HG02870 (cell line): Measurements from ENCODE around the gene CALCOCO2.
A peak's percentile ranks its signal among the peaks of the same experiment; 100 is the strongest.
"Not testable (repeated sequence)": the region's sequence is repeated elsewhere in the genome, so short reads cannot be mapped to it uniquely, and the experiment has no call there.

Experiments
- ATAC-seq: cut with Tn5 transposase; IDR thresholded peaks from one replicate; pipeline ENCODE4 v1.9.1; 2021; ENCODE audit warnings: mild to moderate bottlenecking, moderate library complexity; ENCODE audit not compliant: unreplicated experiment

The CALCOCO2 gene

DNA sequence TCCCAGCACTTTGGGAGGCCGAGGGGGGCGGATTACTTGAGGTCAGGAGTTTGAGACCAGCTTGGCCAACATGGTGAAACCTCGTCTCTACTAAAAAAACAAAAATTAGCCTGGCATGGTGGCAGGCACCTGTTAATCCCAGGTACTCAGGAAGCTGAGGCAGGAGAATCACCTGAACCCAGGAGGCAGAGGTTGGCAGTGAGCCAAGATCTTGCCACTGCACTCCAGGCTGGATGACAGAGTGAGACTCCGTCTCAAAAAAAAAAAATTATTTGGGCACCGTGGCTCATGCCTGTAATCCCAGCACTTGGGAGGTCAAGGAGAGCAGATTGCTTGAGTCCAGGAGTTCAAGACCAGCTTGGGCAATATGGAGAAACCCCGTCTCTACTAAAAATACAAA is 9.9 kb upstream of the CALCOCO2 start:
- ATAC-seq, result not testable (repeated sequence)

DNA sequence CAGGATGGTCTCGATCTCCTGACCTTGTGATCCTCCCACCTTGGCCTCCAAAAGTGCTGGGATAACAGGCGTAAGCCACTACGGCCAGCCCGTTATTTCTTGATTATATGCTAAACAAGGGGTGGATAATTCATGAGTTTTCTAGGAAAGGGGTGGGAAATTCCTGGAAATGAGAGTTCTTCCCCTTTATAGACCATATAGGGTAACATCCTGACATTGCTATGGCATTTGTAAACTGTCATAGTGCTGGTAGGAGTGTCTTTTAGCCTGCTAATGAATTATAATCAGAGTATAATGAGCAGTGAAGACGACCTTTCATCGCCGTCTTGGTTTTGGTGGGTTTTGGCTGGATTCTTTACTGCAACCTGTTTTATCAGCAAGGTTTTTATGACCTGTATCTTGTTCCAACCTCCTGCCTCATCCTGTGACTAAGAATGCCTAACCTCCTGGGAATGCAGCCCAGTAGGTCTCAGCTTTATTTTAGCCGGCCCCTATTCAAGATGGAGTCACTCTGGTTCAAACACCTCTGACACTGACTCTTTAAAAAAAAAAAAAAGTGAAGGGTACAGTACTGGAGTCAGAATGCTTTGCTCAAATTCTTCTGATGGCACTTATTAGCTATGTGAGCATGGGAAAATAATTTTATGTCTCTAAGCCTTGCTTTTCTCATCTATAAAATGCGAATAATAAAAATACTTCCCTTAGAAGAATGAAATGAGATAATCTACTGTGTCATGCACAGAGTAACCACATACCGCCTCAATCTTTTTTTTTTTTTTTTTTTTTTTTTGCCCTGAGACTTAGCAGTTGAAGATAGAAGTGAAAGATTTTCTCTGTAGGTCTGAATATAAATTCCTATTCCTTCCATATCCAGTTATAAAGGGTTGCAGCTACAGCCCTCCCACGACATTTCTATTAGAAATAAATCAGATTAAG is 5.1 kb upstream of the CALCOCO2 start:
- no peak for ATAC-seq

DNA sequence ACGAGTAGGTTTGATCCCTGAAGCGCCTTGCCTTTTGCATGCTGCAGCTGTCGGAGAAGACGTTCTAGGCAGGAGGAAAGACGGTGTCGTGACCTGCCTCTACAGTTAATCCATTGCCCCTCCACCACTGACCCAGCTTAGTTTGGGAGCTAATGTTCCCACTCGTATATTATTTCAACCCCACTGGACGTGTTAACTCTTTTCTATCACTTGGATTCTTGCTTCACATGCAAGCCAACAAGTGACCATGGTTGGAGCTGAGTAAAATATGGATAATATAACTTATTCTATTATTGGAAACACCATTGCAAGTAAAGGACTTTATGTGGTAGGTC is 681 bp downstream of the CALCOCO2 start:
- ATAC-seq, result no peak

DNA sequence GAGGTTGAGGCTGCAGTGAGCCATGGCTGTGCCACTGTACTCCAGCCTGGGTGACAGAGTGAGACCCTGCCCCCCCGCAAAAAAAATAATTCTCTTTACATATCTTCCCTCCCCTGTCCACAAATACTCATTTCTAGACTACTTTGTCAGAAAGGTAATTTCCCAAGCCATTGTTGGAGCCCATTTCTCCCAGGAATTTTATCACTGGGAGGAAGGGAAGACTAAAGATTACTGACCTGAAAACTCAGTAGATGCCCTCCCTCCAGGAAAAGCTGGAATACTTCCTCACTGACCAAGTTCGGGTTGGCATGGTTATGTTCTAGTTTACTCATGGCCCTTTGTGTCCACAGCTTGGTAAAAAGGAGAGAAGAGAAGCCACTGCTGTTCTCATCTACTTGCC is 4.1 kb downstream of the CALCOCO2 start:
- no peak for ATAC-seq

DNA sequence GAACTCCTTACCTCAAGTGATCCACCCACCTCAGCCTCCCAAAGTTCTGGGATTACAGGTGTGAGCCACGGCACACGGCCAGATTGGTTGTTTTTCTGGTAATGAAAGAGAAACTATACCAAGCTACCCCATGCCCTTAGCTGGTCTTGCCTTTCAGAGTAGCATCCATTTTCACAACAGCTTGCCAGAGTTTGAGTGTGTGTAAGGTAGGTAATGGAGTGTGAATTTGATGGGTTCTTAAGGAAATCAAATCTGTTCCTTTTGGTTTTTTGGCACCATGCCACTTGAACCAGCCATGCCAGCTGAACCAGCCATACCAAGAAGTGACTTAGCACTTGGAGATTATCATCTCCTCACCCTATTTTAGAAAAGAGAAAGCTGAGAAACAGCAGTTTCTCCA is 5.1 kb downstream of the CALCOCO2 start:
- ATAC-seq, result no peak

DNA sequence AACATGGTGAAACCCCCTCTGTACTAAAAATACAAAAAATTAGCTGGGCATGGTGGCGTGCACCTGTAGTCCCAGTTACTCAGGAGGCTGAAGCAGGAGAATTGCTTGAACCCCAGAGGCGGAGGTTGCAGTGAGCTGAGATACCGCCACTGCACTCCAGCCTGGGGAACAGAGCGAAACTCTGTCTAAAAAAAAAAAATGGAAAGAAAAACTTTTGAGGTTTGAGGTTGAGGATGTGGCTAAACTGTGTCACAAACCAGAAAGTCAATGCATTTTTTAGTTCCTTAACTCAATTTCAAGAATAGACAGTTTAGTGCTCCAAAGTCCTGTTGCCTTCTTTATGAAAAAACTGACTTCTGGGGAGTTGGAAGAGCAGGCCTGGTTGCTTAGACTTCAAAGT is 6.6 kb downstream of the CALCOCO2 start:
- not testable (repeated sequence) for ATAC-seq

DNA sequence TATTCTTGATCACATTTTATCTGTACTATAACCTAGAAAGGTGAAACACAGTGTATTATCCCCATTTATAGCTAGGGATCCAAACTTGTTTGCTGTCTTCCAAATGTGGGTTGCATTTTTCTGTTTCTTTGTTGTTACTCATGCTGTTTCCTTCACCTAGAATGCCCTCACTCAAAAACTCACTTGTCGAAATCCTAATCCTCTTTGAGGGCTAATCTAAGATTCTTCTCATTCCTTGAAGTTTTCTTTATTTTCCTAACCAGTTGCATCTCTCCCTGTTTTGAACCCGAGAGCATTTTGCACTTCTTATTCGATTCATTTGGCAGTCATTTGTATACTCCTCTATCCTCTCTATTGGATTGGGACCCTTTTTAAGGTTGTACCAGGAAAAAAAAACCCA is 9.6 kb downstream of the CALCOCO2 start:
- ATAC-seq, result no peak

DNA sequence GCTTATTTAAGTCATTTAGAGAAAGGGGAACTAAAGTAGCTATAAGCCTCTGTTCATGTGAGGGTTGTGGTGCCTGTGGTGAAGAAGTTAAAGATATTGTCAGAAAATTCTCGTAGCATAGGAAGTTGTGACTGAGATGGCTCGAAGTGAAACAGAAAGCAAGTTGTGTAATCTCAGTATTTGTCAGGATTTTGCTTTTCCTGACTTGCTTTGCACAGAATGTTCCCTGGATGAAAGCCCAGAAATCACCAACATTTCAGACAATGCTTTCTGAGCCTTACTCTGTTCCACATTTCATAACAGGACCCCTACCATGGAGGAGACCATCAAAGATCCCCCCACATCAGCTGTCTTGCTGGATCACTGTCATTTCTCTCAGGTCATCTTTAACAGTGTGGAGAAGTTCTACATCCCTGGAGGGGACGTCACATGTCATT is 10.6 kb downstream of the CALCOCO2 start:
- peak; percentile 77 for ATAC-seq

DNA sequence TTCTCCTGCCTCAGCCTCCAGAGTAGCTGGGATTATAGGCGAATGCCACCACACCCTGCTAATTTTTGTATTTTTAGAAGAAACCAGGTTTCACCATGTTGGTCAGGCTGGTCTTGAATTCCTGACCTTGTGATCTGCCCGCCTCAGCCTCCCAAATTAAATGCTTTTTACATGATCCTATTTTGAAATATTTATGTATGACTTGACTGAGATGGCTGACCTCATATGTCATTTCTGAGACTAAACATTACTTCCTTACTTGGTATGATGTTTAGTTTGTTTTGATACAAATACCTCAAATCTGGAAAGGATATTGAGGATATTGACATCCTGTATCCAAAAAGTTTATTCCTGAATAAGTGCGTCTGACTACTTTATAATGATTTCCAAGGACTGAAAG is 11.9 kb downstream of the CALCOCO2 start:
- no peak for ATAC-seq

DNA sequence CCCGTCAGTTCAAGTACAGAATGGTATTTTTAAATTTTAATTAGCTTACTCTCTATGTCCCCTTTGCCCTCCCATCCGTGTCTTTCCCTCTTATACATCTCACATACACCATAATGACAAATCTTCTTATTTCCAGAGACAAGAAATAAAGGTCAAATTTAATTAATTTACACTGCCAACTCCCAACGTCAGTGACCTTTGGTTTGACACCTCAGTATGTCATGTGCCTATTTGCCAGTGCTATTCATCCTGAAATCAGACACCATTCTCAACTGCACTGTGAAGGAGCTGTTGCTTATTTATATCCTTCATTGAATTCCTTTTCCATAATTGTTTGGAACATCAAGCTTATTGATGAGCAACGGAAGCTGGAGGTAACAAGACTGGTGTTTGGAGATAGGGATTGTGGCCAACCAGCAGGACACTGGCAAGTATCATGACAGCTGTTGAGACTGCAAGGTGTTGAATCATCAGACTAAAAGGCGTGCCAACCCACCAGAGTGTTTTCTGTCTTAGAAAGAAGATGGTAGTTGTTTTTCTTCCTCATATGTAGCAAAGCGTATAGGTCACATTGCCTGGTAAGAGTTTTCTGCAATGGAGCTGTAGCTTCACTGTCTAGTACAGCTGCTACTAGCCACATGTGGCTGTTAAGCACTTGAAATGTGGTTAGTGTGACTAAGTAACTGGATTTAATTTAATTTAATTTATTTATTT is 12.5 kb downstream of the CALCOCO2 start:
- no peak for ATAC-seq

DNA sequence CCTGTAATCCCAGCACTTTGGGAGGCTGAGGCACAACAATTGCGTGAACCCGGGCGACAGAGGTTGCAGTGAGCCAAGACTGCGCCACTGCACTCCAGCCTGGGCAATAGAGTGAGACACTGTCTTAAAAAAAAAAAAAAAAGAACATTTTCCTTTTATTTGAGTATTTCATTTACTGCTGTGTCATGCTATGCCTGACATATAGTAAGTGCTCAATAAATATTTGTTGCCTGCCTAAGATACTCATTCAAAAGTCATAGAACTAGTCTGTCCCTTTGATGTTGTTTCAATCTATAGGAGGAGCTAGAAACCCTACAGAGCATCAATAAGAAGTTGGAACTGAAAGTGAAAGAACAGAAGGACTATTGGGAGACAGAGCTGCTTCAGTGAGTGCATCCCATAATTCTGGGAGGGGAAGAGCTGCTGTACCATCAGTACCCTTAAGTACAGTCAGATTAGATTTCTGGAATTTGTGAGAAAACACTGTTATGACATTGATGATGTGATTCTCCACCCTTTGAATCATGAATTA is 20.0 kb downstream of the CALCOCO2 start:
- ATAC-seq, result no peak

DNA sequence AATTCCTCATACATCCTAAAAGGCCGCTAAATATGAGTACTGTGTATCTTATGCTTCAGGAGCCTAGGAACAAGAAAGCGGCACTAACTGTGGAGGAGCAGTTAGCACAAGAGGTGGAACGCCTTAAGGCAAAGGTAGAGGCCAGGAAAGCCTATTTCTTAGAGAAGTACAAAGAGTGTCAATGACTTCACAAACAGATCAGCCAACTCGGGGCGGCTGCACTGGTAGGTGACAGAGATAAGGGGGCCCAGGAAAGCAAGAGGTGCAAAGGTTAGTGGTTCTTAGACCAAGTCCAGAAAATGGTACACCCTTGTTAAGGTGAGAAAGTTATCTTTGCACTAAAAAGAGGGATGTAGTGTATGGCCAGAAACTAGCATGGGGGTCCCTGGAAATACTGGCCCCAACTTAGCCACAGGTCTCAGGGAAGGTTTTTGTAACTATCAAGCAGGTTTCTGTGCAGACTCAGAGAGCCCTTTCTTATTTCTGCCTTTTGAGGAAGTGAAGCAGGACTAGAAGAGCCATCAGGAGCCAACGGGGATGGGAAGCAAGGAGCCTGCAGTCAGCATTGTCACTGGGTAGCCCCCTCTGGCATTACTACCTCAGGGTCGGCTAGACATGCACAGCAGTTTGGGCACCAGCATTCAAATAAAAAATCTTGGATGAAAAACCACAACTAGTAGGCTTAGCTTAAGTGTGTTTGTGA is 24.1 kb downstream of the CALCOCO2 start:
- ATAC-seq, result no peak

DNA sequence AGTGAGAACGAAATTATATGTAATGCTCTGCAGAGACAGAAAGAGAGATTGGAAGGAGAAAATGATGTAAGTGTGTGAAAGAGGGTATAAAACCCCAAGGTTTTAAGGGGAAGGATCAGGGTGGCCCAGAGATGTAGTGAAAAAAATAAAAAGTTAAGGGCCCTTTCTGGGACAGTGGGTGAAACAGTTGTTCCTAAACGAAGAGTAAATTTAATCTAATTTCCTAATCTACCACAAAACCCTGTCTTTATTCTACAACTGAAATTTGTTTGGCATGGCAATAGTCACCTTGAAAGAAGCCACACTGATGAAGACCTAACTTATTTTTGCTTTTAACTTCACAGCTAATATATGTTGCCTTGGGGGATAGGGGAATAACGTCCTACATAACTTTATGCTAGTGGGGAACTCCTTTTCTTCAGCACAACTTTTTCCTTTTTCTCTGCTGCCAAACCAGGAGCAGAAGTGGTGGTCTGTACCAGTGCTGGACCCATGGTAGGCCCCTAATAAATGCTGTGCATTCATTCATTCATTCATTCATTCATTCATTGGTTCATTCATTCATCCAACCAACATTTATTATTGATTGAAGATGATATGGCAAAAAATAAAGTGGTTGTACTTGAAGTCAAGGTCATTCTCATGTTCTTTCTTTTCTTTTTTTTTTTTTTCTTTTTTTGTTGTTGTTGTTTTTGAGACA is 25.4 kb downstream of the CALCOCO2 start:
- no peak for ATAC-seq

DNA sequence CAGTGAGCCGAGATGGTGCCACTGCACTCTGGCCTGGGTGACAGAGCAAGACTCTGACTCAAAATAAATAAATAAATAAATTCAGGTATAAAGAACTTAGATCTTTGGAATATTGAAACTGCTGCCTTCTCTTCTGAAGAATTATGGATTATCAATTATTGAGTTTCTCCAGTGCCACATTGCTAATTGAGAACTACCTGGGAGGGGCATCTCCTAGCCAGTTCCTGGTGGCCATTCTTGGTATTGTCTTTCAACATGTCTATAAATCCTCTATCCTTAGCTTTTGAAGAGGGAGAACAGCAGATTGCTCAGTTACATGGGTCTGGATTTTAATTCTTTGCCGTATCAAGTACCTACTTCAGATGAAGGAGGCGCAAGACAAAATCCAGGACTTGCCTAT is 29.2 kb downstream of the CALCOCO2 start:
- ATAC-seq, result no peak

DNA sequence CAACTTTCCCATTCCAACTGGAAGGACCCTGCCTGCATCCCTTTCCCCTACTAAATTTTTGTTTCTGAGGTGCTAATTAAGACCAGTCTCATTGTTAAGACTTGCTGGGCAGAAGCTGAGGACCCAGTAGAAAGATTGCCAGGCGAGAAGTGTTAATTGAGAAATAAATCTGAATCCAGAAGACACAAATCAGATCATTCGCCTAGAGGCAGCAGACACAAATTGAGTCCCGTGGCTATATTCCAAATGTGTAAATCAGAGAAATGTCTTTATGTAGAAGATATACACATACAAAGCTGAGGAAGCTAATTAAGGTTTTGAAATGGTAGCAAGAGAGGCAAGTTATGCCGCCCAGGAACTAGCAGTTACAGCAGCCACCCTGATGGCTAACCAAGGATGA is 29.6 kb downstream of the CALCOCO2 start:
- no peak for ATAC-seq

DNA sequence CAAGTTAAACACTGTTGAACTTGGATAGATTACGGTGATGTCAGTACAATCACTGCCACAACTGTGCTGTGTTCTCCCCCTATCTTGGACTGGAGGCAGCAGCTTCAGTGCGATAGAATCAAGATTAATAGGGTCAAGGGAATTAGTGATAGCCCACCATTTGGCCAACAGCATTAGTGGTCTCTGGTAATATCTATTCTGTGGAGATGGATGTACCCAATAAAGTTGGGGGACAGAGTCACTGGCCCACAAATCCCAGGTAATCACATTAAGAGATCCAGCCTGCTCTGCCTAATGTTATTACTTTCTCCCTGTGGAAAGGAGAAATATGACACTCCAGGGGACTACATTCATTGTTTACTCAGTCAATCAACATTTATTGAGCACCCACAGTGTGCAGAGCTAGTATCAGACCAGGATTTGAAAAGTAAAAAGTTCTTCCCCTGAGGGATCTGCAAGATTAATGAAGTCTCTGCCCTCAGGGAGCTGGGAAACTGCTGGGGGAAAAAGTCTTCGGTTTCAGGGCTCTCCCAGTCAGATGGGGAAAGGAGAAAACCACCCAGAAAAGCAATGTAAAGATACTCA is 38.2 kb downstream of the CALCOCO2 start:
- no peak for ATAC-seq

DNA sequence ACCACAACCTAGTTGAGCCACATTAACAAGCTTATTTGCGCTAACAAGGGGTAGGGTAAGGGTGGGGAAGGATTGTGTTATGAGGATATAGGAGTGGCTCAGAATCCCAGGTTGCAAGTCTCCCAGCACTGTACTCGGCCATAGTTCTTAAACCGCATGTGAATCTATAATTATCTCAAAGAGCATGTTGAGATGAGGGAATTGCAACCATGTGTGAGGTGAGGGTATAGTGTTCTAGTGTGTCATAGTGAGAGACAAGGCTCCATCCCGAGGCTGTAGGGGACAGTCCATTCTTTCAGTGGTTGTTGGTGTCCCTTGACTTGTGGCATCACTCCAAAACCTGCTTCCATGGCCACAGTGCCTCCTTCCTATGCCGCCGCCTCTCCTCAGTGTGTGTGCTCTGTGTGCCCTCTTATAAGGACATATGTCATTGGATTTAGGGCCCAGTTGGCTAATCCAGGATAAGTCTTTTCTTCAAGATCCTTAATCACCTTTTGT is 39.0 kb downstream of the CALCOCO2 start:
- ATAC-seq, result no peak

DNA sequence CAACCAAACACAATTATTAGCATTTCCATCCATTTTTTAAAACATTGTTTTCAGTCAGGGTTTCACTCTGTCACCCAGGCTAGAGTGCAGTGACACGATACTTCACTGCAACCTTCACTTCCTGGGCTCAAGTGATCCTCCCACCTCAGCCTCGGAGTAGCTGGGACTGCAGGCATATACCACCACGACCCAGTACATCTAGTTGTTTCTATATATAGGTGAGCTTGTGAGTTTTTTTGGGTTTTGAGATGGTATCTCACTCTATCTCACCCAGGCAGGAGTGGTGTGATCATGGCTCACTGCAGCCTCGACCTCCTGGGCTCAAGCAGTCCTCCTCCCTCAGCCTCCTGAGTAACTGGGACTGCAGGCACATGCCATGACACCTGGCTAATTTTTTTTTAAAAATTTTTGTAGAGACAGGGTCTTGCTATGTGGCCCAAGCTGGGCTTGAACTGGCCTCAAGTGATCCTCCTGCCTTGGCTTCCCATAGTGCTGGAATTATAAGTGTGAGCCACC is 40.3 kb downstream of the CALCOCO2 start:
- no peak for ATAC-seq

DNA sequence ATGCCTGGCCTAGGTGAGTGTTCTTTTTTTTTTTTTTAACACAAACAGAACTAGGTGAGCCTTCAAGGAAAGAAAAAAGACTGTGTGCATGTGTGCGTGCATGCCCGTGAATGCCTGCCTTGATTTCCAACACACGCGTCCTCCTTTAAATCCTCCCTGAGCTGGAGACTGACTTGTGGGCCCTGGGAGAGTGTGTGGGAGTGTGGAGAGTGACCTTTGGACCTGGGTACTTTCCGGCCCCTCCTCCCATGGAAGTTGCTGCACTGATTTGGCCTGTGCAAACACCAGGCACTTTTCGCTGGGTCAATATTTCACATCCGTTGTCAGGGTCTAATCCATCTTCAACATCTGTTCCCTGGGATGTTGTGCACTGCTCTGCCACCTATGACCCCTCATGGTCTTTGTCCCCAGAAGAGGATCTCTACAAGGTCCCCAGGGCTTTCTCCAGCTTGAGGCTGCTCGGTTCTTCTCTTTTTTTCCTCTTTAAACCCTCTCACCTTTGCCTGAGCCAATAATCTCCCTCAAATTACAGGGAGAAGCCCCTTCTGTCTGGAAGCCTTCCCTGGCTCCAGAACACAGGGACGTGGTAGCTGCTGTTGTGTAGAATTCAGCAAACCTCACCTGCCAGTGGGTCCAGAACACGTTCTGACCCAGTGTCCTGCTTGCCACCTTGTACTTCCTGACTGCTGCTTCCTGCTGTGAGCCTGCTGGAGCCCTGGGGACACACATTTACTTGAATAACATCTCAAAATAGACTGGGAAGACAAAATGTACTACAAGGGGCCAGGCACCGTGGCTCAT is 40.9 kb downstream of the CALCOCO2 start:
- no peak for ATAC-seq
